GM06990 (cell line): ENCODE results near the gene VPS11.

Experiments
- DNase-seq: peaks from one replicate; pipeline ENCODE4 v3.0.0-alpha.2; 2011; ENCODE audit not compliant: insufficient read length; ENCODE audit errors: extremely low read depth
- H3K27me3 ChIP-seq: replicated peaks from 2 replicates; pipeline ENCODE4 v1.6.0; 2011; ENCODE audit warnings: low read length; ENCODE audit not compliant: control insufficient read depth, insufficient read depth
- H3K36me3 ChIP-seq: 2 replicates; pipeline ENCODE4 v1.5.1; 2011; ENCODE audit warnings: low read length; ENCODE audit not compliant: control insufficient read depth, insufficient read depth
- H3K4me3 ChIP-seq: replicated peaks from 2 replicates; pipeline ENCODE4 v1.5.1; 2011; ENCODE audit warnings: low read depth, mild to moderate bottlenecking, control low read depth, low read length
- CTCF ChIP-seq: IDR thresholded peaks from 2 replicates; pipeline ENCODE4 v1.5.1; 2011; ENCODE audit warnings: low read length, control low read depth, mild to moderate bottlenecking, inconsistent platforms; ENCODE audit not compliant: insufficient read depth, poor library complexity, severe bottlenecking

The VPS11 gene

GRCh38 chr11:119024430-119025098, 43.1 kb upstream of the VPS11 start:
- Histone ChIP-seq H3K4me3 (no peak overlapping the region), H3K36me3 (peaks cover 21% of the 10 kb centered on the region), H3K27me3 (no peaks in the 10 kb centered on the region)
- no peak for DNase-seq
- TF ChIP-seq CTCF = no peak

GRCh38 chr11:119025099-119025473, 42.5 kb upstream of the VPS11 start:
- no peaks in the 10 kb centered on the region for H3K27me3 ChIP-seq
- H3K4me3 ChIP-seq = no peak overlapping the region
- no peak for DNase-seq
- H3K36me3 ChIP-seq = peaks cover 21% of the 10 kb centered on the region
- no peak for TF ChIP-seq CTCF

- TF ChIP-seq CTCF = no peak
- H3K36me3 ChIP-seq = peaks cover 21% of the 10 kb centered on the region
- no peak overlapping the region for H3K4me3 ChIP-seq
- no peaks in the 10 kb centered on the region for H3K27me3 ChIP-seq
- DNase-seq = no peak
Measured at GRCh38 chr11:119025541-119025940, 42.1 kb upstream of the VPS11 start.

- TF ChIP-seq CTCF = no peak
- peaks cover 21% of the 10 kb centered on the region for H3K36me3 ChIP-seq
- DNase-seq = no peak
- no peaks in the 10 kb centered on the region for H3K27me3 ChIP-seq
- no peak overlapping the region for H3K4me3 ChIP-seq
Measured at GRCh38 chr11:119025978-119026766, 41.4 kb upstream of the VPS11 start.

GRCh38 chr11:119026970-119027369, 40.6 kb upstream of the VPS11 start:
- Histone ChIP-seq H3K36me3 (peaks cover 21% of the 10 kb centered on the region), H3K27me3 (no peaks in the 10 kb centered on the region), H3K4me3 (no peak overlapping the region)
- no peak for DNase-seq
- TF ChIP-seq CTCF = no peak
